HepG2 (cell line): ENCODE data around the gene ALG8. TPM values are rescaled to one million over a fixed set of nuclear protein-coding genes. Genes with fewer than 3 reads are reported as not detected.
A peak's percentile ranks its signal among the peaks of the same experiment; 100 is the strongest.

Experiments used
- ELK4 ChIP-seq: sonication (generic); formaldehyde crosslinking; IDR thresholded peaks from 2 replicates; pipeline ENCODE4 v1.9.0; 2021; ENCODE audit warnings: missing genetic modification reagents, borderline replicate concordance
- ERF ChIP-seq: IDR thresholded peaks from 2 replicates; pipeline ENCODE4 v1.6.1; 2018; ENCODE audit warnings: missing biosample characterization, missing genetic modification reagents
- FLYWCH1 ChIP-seq: sonication (generic); formaldehyde crosslinking; IDR thresholded peaks from 2 replicates; pipeline ENCODE4 v1.8.1; 2023; ENCODE audit warnings: mild to moderate bottlenecking, missing genetic modification reagents
- FOXP4 ChIP-seq: sonication (generic); formaldehyde crosslinking; IDR thresholded peaks from 2 replicates; pipeline ENCODE4 v1.4.0; 2020; ENCODE audit warnings: missing genetic modification reagents
- HDAC1 ChIP-seq: sonication (generic); formaldehyde crosslinking; IDR thresholded peaks from 2 replicates; pipeline ENCODE4 v1.5.1; 2020; ENCODE audit warnings: mild to moderate bottlenecking, missing genetic modification reagents
- HMGXB3 ChIP-seq: sonication (generic); formaldehyde crosslinking; IDR thresholded peaks from 2 replicates; pipeline ENCODE4 v1.4.0; 2020; ENCODE audit warnings: missing genetic modification reagents, borderline replicate concordance
- KLF11 ChIP-seq: IDR thresholded peaks from 2 replicates; pipeline ENCODE4 v1.6.1; 2016; ENCODE audit warnings: missing compliant biosample characterization
- KLF9 ChIP-seq: IDR thresholded peaks from 2 replicates; pipeline ENCODE4 v1.6.1; 2016; ENCODE audit warnings: low read depth
- MTF2 ChIP-seq: sonication (generic); formaldehyde crosslinking; IDR thresholded peaks from 2 replicates; pipeline ENCODE4 v1.5.0; 2020; ENCODE audit warnings: missing genetic modification reagents, borderline replicate concordance
- NR2F6 ChIP-seq, 2 experiments: IDR thresholded peaks; 2 replicates each; pipeline ENCODE4 v1.6.1; 2016; ENCODE audit warnings: antibody characterized with exemption in 1 of 2, mild to moderate bottlenecking in 1 of 2
- PCBP1 ChIP-seq: fragments of 200-400 bp; formaldehyde crosslinking; IDR thresholded peaks from 2 replicates; pipeline ENCODE4 v1.6.1; 2017; ENCODE audit warnings: mild to moderate bottlenecking, low read depth, low read length, borderline replicate concordance
- REXO4 ChIP-seq: sonication (generic); formaldehyde crosslinking; IDR thresholded peaks from 2 replicates; pipeline ENCODE4 v1.8.0; 2022; ENCODE audit warnings: missing genetic modification reagents, mild to moderate bottlenecking, borderline replicate concordance
- ZNF44 ChIP-seq: sonication (generic); formaldehyde crosslinking; IDR thresholded peaks from 2 replicates; pipeline ENCODE4 v1.5.1; 2020; ENCODE audit warnings: mild to moderate bottlenecking, missing genetic modification reagents
- ZNF552 ChIP-seq: sonication (generic); formaldehyde crosslinking; IDR thresholded peaks from 2 replicates; pipeline ENCODE4 v1.9.0; 2022; ENCODE audit warnings: missing genetic modification reagents, mild to moderate bottlenecking, borderline replicate concordance
- ZNF800 ChIP-seq: sonication (generic); formaldehyde crosslinking; IDR thresholded peaks from 2 replicates; pipeline ENCODE4 v1.4.0; 2020; ENCODE audit warnings: missing genetic modification reagents
- ZSCAN31 ChIP-seq: sonication (generic); formaldehyde crosslinking; IDR thresholded peaks from 2 replicates; pipeline ENCODE4 v1.5.0; 2020; ENCODE audit warnings: low read depth, mild to moderate bottlenecking, missing genetic modification reagents
- ZUFSP ChIP-seq: sonication (generic); formaldehyde crosslinking; IDR thresholded peaks from 2 replicates; pipeline ENCODE4 v1.9.0; 2021; ENCODE audit warnings: missing genetic modification reagents, mild to moderate bottlenecking, borderline replicate concordance
- polyA plus RNA-seq, 8 experiments: library from polyadenylated mRNA; depleted of rRNA in 3 of 8; stranded (reverse) in 7 of 8; unstranded in 1 of 8; fragments of >200 nt; fragmentation: Illumina TruSeq in 4 of 8; extraction: Trizol in 4 of 8; gene quantifications; 2 replicates each; pipeline versions ENCODE4 v1.2.1 to v1.2.3, GENCODE V29; 2011 to 2016; ENCODE audit warnings: low read depth in 4 of 8, missing spikeins in 1 of 8, mixed read lengths in 1 of 8; ENCODE audit not compliant: insufficient read depth in 1 of 8
- total RNA-seq, 5 experiments: library from RNA; depleted of rRNA; stranded (reverse); fragments of >200 nt; fragmentation: Illumina TruSeq; extraction: Trizol; gene quantifications; 2 replicates each; pipeline ENCODE4 v1.2.3, GENCODE V29; 2016; ENCODE audit warnings: low read depth in 1 of 5

The ALG8 gene
- total and polyA plus RNA-seq, 2 of the 13 experiments (the other 11 are each of a cell fraction or from before 2014, with no cell fraction given) = 75.8 to 88.0 TPM

- TF ChIP-seq ELK4 (CRISPR knock-in tag) (no peak), NR2F6 (IDR thresholded peaks at IDR 0.05) (no peak), NR2F6 (CRISPR knock-in tag; IDR thresholded peaks at IDR 0.05) (peak; percentile 33; the same call in 1 of the 2 replicates), REXO4 (no peak), ZNF44 (CRISPR knock-in tag) (no peak), HMGXB3 (0 out of 2 replicates have a peak, but pooled peaks have one; percentile 42), ZNF552 (CRISPR knock-in tag) (no peak), ERF (CRISPR knock-in tag) (no peak), KLF11 (CRISPR knock-in tag) (no peak), KLF9 (CRISPR knock-in tag) (no peak), ZNF800 (CRISPR knock-in tag) (no peak), MTF2 (CRISPR knock-in tag) (no peak), HDAC1 (CRISPR knock-in tag) (peak; percentile 72), FLYWCH1 (CRISPR knock-in tag) (no peak), ZUFSP (CRISPR knock-in tag) (no peak), FOXP4 (CRISPR knock-in tag) (peak; percentile 73; the same call in 1 of the 2 replicates), PCBP1 (no peak), ZSCAN31 (CRISPR knock-in tag) (no peak)
Observed at GRCh38 chr11:78170874-78171549, 31.6 kb upstream of the ALG8 start (continued).
